HFF-Myc (cell line): ENCODE measurements around the gene SSX3.
"Not testable (repeated sequence)": the region's sequence is repeated elsewhere in the genome, so short reads cannot be mapped to it uniquely, and the experiment has no call there.

Source experiments
- DNase-seq: peaks from one replicate; pipeline ENCODE4 v3.0.0-alpha.2; 2011; ENCODE audit warnings: low read depth; ENCODE audit errors: extremely low read depth
- H3K4me3 ChIP-seq: replicated peaks from 2 replicates; pipeline ENCODE4 v1.5.1; 2011; ENCODE audit warnings: low read depth, mild to moderate bottlenecking, control low read depth, low read length
- TF ChIP-seq, protein P1 (sequence below): IDR thresholded peaks from 2 replicates; pipeline ENCODE4 v1.5.1; 2012; ENCODE audit warnings: mild to moderate bottlenecking, low read depth, low read length, control low read depth; ENCODE audit errors: missing control alignments

SSX3 gene

DNA sequence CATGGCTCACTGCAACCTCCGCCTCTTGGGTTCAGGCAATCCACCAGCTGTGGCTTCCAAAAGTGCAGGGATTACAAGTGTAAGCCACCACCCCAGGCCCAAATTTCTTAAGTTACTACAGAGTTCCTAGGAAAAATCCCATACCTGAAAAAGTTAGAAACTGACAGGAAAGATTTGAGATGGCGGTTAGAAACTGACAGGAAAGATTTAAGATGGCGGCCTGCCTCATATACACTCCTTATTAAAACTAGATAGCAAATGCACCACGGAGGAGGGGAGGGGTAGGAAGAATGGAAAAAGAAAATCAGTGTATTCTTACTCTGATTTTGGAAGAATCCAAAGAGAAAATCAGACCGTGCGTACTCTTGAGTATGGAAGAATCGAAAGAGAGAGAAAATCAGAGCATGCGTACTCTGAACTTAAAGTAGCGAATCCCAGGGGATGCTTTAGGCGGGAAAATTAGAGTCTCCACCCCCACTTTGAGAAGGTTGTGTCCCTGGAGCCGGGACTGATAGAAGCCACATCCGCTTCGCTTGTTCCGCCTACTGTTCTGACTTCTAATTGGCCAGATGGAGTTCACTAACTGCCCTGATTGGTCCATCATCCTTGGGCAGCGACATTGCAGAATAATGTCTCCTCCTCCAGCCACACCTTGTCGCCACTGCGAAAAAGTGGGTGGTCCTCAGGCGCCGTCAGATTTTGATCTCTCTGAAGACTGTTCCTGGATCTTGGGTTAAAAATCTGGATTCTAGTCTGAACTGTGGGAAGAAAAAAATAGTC lies at the start of gene SSX3:
Gene SSX3 (minus strand): TSS at position 389 of the 780 bp plus-strand sequence. CDS start 1,454 bp downstream, outside the sequence.
- not testable (repeated sequence) for DNase-seq, H3K4me3 ChIP-seq

DNA sequence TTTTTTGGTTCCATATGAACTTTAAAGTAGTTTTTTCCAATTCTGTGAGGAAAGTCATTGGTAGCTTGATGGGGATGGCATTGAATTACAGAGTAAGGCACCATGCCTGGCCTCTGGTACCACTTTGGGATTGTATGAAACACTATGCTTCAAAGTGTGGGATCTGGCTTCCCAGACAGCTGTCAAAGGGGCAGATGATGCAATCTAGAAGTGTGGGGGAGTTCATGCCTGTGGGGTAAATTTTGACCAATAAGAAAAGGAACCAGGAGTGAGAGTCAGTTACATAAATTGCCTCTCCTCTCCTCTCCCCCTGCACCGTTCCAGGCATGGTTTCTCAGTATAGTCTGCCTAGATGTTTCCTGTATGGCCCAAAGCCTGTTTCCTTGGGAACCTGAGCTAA lies 41.3 kb upstream of the SSX3 start:
- DNase-seq: not testable (repeated sequence)

GRCh38 chrX:48396931-48397330 lies 40.4 kb upstream of the SSX3 start:
- not testable (repeated sequence) for DNase-seq, H3K4me3 ChIP-seq

More for the DNA sequence above, 41.3 kb upstream of the SSX3 start:
- H3K4me3 ChIP-seq: not testable (repeated sequence)

DNA sequence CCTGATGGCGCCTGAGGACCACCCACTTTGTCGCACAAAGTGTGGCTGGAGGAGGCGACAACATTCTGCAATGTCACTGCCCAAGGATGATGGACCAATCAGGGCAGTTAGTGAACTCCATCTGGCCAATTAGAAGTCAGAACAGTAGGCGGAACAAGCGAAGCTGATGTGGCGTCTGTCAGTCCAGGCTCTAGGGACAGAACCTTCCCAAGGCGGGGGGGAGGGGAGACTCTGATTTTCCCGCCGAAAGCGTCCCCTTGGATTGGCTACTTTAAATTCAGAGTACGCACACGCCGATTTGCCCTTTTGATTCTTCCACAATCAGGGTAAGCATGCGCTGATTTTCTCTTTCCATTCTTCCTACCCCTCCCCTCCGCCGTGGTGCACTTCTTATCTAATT lies 26.7 kb upstream of the SSX3 start, which contains the start of gene SSX4:
Gene SSX4 (plus strand): TSS at position 301 of the 400 bp plus-strand sequence. CDS start 515 bp downstream, outside the sequence.
- not testable (repeated sequence) for H3K4me3 ChIP-seq, DNase-seq

DNA sequence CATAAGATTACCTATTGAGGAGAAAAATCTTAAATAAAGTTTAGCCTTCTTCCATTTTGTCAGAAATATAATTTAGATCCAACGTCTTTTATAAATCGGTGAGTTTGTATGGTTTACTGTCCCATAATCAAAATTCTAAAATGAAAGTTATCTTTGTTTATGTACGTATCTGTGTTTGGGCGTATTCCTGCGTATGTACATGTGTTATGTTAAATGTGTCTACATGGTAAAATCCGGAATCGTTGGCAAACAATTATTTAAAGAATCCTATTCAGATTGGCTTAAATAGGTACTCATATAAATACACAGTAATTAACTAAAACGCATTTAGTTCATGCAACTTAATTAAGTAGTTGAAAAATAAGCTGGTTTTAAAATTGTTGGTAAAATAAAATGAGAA lies 13.9 kb upstream of the SSX3 start:
- not testable (repeated sequence) for H3K4me3 ChIP-seq, DNase-seq

- not testable (repeated sequence) for DNase-seq, H3K4me3 ChIP-seq
These were observed 11.4 kb upstream of the SSX3 start for GRCh38 chrX:48367717-48368408.

- not testable (repeated sequence) for DNase-seq, H3K4me3 ChIP-seq
These were observed 2.8 kb upstream of the SSX3 start for GRCh38 chrX:48359281-48359680.

- TF ChIP-seq, protein P1, sequence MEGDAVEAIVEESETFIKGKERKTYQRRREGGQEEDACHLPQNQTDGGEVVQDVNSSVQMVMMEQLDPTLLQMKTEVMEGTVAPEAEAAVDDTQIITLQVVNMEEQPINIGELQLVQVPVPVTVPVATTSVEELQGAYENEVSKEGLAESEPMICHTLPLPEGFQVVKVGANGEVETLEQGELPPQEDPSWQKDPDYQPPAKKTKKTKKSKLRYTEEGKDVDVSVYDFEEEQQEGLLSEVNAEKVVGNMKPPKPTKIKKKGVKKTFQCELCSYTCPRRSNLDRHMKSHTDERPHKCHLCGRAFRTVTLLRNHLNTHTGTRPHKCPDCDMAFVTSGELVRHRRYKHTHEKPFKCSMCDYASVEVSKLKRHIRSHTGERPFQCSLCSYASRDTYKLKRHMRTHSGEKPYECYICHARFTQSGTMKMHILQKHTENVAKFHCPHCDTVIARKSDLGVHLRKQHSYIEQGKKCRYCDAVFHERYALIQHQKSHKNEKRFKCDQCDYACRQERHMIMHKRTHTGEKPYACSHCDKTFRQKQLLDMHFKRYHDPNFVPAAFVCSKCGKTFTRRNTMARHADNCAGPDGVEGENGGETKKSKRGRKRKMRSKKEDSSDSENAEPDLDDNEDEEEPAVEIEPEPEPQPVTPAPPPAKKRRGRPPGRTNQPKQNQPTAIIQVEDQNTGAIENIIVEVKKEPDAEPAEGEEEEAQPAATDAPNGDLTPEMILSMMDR: no peak
- no peak for DNase-seq
- H3K4me3 ChIP-seq: no peak overlapping the region
These were observed 1.2 kb upstream of the SSX3 start for GRCh38 chrX:48357681-48358080.

DNA sequence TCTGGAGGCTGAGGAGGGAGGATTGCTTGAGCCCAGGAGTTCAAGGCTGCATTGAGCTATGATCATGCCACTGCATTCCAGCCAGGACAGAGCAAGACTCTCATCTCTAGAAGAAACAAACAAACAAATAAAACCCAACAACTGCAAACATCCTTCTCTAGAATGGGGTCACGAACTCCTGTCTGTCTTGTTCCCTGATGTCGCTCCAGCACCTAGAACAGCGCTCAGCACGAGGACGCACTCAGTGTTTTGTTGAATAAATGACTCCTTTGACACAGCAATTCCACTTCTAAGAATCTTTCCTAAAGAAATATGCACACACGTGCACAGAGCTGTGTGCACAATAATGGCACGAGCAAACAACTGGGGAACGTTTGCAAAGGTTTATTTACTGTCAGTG lies 10.4 kb downstream of the SSX3 start:
- not testable (repeated sequence) for DNase-seq, H3K4me3 ChIP-seq

- not testable (repeated sequence) for DNase-seq, H3K4me3 ChIP-seq
These were observed 42.5 kb downstream of the SSX3 start for GRCh38 chrX:48313996-48314395.

- H3K4me3 ChIP-seq: no peak overlapping the region
- no peak for DNase-seq
- TF ChIP-seq, protein P1: no peak
These were observed 50.3 kb downstream of the SSX3 start for GRCh38 chrX:48306175-48306574.
